IMR-90 (cell line): Measurements from ENCODE around the gene DLGAP3. TPM values are rescaled to one million over a fixed set of nuclear protein-coding genes. Genes with fewer than 3 reads are reported as not detected.

Source experiments
- ATAC-seq: fragments of 200-7000 bp; cut with Tn5 transposase; 2 replicates; pipeline ENCODE4 v1.9.1; 2020; ENCODE audit warnings: low read depth, mild to moderate bottlenecking, moderate library complexity
- BruUV-seq: library from RNA; stranded (reverse); fragments of 400-500 nt; replicated peaks from 2 replicates; lab custom pipeline; 2021; lab: Mats Ljungman, UMichigan
- CTCF ChIA-PET: fragments of 300-600 bp; formaldehyde crosslinking; extraction: SDS; loops from one replicate; lab custom pipeline; 2021; ENCODE audit warnings: antibody characterized with exemption; lab: Yijun Ruan, JAX
- POLR2A ChIA-PET: fragments of 300-600 bp; sonication (Branson Sonifier 250); formaldehyde crosslinking; loops from one replicate; lab custom pipeline; 2022; ENCODE audit warnings: antibody characterized with exemption; ENCODE audit not compliant: unreplicated experiment; lab: Charles Lee
- DNase-seq: peaks from one replicate; pipeline ENCODE4 v3.0.0; 2013
- H2AFZ ChIP-seq: replicated peaks from 2 replicates; pipeline ENCODE3; 2013; ENCODE audit warnings: low read length, mild to moderate bottlenecking; ENCODE audit not compliant: poor library complexity
- H2AK5ac ChIP-seq: 2 replicates; pipeline ENCODE4 v1.6.1; 2013; ENCODE audit warnings: low read depth, low read length, inconsistent platforms
- H2AK9ac ChIP-seq: replicated peaks from 2 replicates; pipeline ENCODE3; 2013; ENCODE audit warnings: mild to moderate bottlenecking, low read depth, low read length, moderate library complexity; ENCODE audit not compliant: poor library complexity
- H2BK120ac ChIP-seq: 2 replicates; pipeline ENCODE4 v1.6.1; 2013; ENCODE audit warnings: low read depth, low read length, inconsistent platforms
- H2BK15ac ChIP-seq: 3 replicates; pipeline ENCODE4 v1.6.1; 2013; ENCODE audit warnings: low read depth, low read length, inconsistent platforms
- H2BK20ac ChIP-seq: 2 replicates; pipeline ENCODE4 v1.6.1; 2013; ENCODE audit warnings: low read depth, mild to moderate bottlenecking, inconsistent platforms, low read length, moderate library complexity
- H2BK5ac ChIP-seq: 2 replicates; pipeline ENCODE4 v1.6.1; 2013; ENCODE audit warnings: mild to moderate bottlenecking, low read depth, low read length, inconsistent platforms; ENCODE audit not compliant: poor library complexity, severe bottlenecking
- H3K14ac ChIP-seq: replicated peaks from 2 replicates; pipeline ENCODE4 v1.6.1; 2013; ENCODE audit warnings: low read depth, low read length, inconsistent platforms
- H3K18ac ChIP-seq: 2 replicates; pipeline ENCODE4 v1.6.1; 2013; ENCODE audit warnings: low read depth, low read length, control low read depth
- H3K23ac ChIP-seq: 2 replicates; pipeline ENCODE4 v1.6.1; 2013; ENCODE audit warnings: low read depth, low read length, inconsistent platforms
- H3K27ac ChIP-seq: 2 replicates; pipeline ENCODE4 v1.5.1; 2013; ENCODE audit warnings: mild to moderate bottlenecking, control low read depth, low read length; ENCODE audit not compliant: insufficient read depth
- H3K27me3 ChIP-seq: 2 replicates; pipeline ENCODE4 v1.6.1; 2013; ENCODE audit warnings: low read length; ENCODE audit not compliant: control insufficient read depth, insufficient read depth
- H3K36me3 ChIP-seq: 2 replicates; pipeline ENCODE4 v1.6.1; 2013; ENCODE audit warnings: low read length, mixed read lengths; ENCODE audit not compliant: control insufficient read depth, insufficient read depth
- H3K4ac ChIP-seq: 2 replicates; pipeline ENCODE4 v1.6.1; 2013; ENCODE audit warnings: low read depth, low read length, inconsistent platforms
- H3K4me1 ChIP-seq: 2 replicates; pipeline ENCODE4 v1.6.1; 2013; ENCODE audit warnings: low read length, mixed read lengths; ENCODE audit not compliant: control insufficient read depth, insufficient read depth
- H3K4me2 ChIP-seq: 2 replicates; pipeline ENCODE4 v1.6.1; 2013; ENCODE audit warnings: low read depth, mild to moderate bottlenecking, control low read depth, low read length, moderate library complexity
- H3K4me3 ChIP-seq: 2 replicates; pipeline ENCODE4 v1.5.1; 2013; ENCODE audit warnings: low read depth, mild to moderate bottlenecking, control low read depth, low read length, moderate library complexity; ENCODE audit not compliant: insufficient read depth
- H3K56ac ChIP-seq: 2 replicates; pipeline ENCODE4 v1.6.1; 2013; ENCODE audit warnings: low read length, inconsistent platforms; ENCODE audit not compliant: insufficient read depth; ENCODE audit errors: extremely low read depth
- H3K79me1 ChIP-seq, 2 experiments: 2 replicates each; pipeline ENCODE4 v1.6.1; 2013; ENCODE audit warnings: low read length in 2 of 2, inconsistent platforms in 1 of 2, low read depth in 1 of 2
- H3K9ac ChIP-seq: 2 replicates; pipeline ENCODE4 v1.6.1; 2013; ENCODE audit warnings: low read depth, low read length, control low read depth
- H3K9me1 ChIP-seq: 2 replicates; pipeline ENCODE4 v1.6.1; 2013; ENCODE audit warnings: low read length, inconsistent platforms; ENCODE audit not compliant: insufficient read depth
- H3K9me3 ChIP-seq: 2 replicates; pipeline ENCODE4 v1.6.1; 2013; ENCODE audit warnings: low read length; ENCODE audit not compliant: control insufficient read depth, insufficient read depth
- H4K20me1 ChIP-seq: 2 replicates; pipeline ENCODE4 v1.6.1; 2013; ENCODE audit warnings: low read length, inconsistent platforms; ENCODE audit not compliant: insufficient read depth
- H4K5ac ChIP-seq: 2 replicates; pipeline ENCODE4 v1.6.1; 2013; ENCODE audit warnings: mild to moderate bottlenecking, low read depth, low read length, control low read depth
- H4K8ac ChIP-seq, 2 experiments: 2 replicates each; pipeline ENCODE4 v1.6.1; 2013; ENCODE audit warnings: low read depth in 2 of 2, low read length in 2 of 2, control low read depth in 1 of 2, inconsistent platforms in 1 of 2
- H4K91ac ChIP-seq: 2 replicates; pipeline ENCODE4 v1.6.1; 2013; ENCODE audit warnings: low read depth, low read length, inconsistent platforms; ENCODE audit not compliant: insufficient read depth
- BHLHE40 ChIP-seq: fragments of 150-350 bp; IDR thresholded peaks from 2 replicates; pipeline ENCODE4 v1.6.1; 2016; ENCODE audit warnings: mild to moderate bottlenecking, low read depth, low read length
- FOS ChIP-seq: fragments of 150-350 bp; IDR thresholded peaks from 2 replicates; pipeline ENCODE4 v1.6.1; 2016; ENCODE audit warnings: low read depth, low read length
- MXI1 ChIP-seq: IDR thresholded peaks from 2 replicates; pipeline ENCODE4 v1.6.1; 2012; ENCODE audit warnings: low read depth, mild to moderate bottlenecking, low read length, moderate library complexity, borderline replicate concordance
- RFX5 ChIP-seq: IDR thresholded peaks from 2 replicates; pipeline ENCODE4 v1.8.0; 2012; ENCODE audit warnings: low read depth, mild to moderate bottlenecking, low read length, moderate library complexity
- SMC3 ChIP-seq: fragments of 150-350 bp; IDR thresholded peaks from 2 replicates; pipeline ENCODE4 v1.6.1; 2016; ENCODE audit warnings: low read depth, mild to moderate bottlenecking, antibody characterized with exemption, low read length, moderate library complexity
- WGBS, 2 experiments: methylation state at CpG; one replicate each; pipeline versions ENCODE4 v1.1.5 to v1.1.7; 2013; ENCODE audit warnings: missing lambda C conversion rate in 2 of 2; ENCODE audit not compliant: insufficient read length in 1 of 2; ENCODE audit errors: extremely low coverage in 2 of 2; 5-methylcytosine and 5-hydroxymethylcytosine counted together
- dilution Hi-C: fragments of 300-500 bp; cut with HindIII; formaldehyde crosslinking; loops from one replicate; pipeline ENCODE4 v1.14.3; 2018; ENCODE audit warnings: low sequenced_read_pairs; ENCODE audit not compliant: unreplicated experiment
- in situ Hi-C: fragments of 300-500 bp; cut with MboI; formaldehyde crosslinking; loops from 3 replicates; pipeline ENCODE4 v1.14.3; 2019; ENCODE audit warnings: low sequenced_read_pairs, inconsistent platforms, mixed read lengths
- intact Hi-C: fragments of 100-400 bp; cut with micrococcal nuclease; formaldehyde crosslinking; loops from 2 replicates; pipeline ENCODE4 v1.10.0; 2022
- polyA plus RNA-seq, 3 experiments: library from polyadenylated mRNA; depleted of rRNA; stranded (reverse); fragments of >200 nt; gene quantifications; 2 replicates each; pipeline ENCODE4 v1.2.3, GENCODE V29; 2012; ENCODE audit warnings: low replicate concordance in 1 of 3
- total RNA-seq: library from RNA; depleted of rRNA; stranded (reverse); fragments of >200 nt; gene quantifications from 2 replicates; pipeline ENCODE4 v1.2.3, GENCODE V29; 2012
- TF ChIP-seq, protein P1 (sequence below): conservative IDR thresholded peaks from 2 replicates; pipeline ENCODE4 v1.5.1; 2012; ENCODE audit warnings: mild to moderate bottlenecking, low read depth, low read length, improper control_type of control experiment

The DLGAP3 gene
- total and polyA plus RNA-seq, 2 of the 4 experiments (the other 2 are of a cell fraction), result 0.02 TPM; not detected in 1

DNA sequence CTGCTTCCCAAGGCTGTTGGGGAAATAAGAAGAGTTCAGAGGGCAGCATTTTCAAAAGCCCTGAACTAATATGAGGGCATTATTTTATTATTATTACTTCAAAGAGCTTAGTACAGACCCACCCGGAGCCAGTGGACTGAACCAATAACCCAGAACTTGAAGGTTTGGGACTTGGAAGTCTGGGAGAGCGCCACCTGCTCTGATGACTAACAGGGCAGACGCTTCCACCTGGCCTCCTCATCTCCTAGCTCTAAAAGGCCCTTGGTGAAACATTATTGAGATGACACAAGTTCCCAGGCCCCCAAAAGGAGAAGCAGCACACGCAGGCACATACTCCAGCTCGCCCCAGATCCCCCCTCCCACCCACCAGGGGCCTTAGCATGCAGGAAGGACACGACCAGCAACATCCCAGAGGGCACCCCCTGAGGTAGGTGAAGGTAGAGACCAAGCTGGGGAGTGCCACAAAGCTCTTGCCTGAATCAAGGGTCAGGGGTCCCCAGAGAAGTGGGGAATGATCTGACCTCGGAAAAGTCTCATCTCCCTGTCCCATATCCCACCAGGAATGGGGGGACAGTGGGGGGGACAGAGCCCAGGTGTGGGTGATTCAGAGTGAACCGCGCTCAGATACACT lies 1.3 kb downstream of the DLGAP3 start:
- H2AK5ac ChIP-seq, result no peak overlapping the region
- no peak overlapping the region for H2BK120ac ChIP-seq
- BruUV-seq, result no TSS peak
- peaks cover 3% of the 10 kb centered on the region; the same call in 1 of the 2 replicates for H3K9me1 ChIP-seq
- no peak overlapping the region for H3K9ac ChIP-seq
- H3K27me3 ChIP-seq, result peaks cover 52% of the 10 kb centered on the region
- intact Hi-C loops (no loop called here), in situ Hi-C loops (no loop called here), dilution Hi-C loops (no loop called here)
- H3K9me3 ChIP-seq, result no peaks in the 10 kb centered on the region; the same call in 1 of the 2 replicates
- H2BK15ac ChIP-seq, result no peak overlapping the region
- no peak overlapping the region for H3K56ac ChIP-seq
- H2AFZ ChIP-seq, result no peak overlapping the region
- H3K36me3 ChIP-seq, result no peaks in the 10 kb centered on the region
- no peak overlapping the region for H2BK5ac ChIP-seq
- no peak overlapping the region for H2AK9ac ChIP-seq
- no peak for ATAC-seq
- H4K5ac ChIP-seq, result no peak overlapping the region
- no peak overlapping the region for H3K23ac ChIP-seq
- H3K18ac ChIP-seq, result no peak overlapping the region
- no peak overlapping the region for H3K4ac ChIP-seq
- H3K4me1 ChIP-seq, result peaks cover 3% of the 10 kb centered on the region; the same call in 1 of the 2 replicates
- no peak for TF ChIP-seq MXI1
- TF ChIP-seq SMC3, result no peak
- no peak for TF ChIP-seq FOS
- no peak for TF ChIP-seq RFX5
- TF ChIP-seq BHLHE40, result no peak
- TF ChIP-seq, protein P1, sequence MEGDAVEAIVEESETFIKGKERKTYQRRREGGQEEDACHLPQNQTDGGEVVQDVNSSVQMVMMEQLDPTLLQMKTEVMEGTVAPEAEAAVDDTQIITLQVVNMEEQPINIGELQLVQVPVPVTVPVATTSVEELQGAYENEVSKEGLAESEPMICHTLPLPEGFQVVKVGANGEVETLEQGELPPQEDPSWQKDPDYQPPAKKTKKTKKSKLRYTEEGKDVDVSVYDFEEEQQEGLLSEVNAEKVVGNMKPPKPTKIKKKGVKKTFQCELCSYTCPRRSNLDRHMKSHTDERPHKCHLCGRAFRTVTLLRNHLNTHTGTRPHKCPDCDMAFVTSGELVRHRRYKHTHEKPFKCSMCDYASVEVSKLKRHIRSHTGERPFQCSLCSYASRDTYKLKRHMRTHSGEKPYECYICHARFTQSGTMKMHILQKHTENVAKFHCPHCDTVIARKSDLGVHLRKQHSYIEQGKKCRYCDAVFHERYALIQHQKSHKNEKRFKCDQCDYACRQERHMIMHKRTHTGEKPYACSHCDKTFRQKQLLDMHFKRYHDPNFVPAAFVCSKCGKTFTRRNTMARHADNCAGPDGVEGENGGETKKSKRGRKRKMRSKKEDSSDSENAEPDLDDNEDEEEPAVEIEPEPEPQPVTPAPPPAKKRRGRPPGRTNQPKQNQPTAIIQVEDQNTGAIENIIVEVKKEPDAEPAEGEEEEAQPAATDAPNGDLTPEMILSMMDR, result no peak
- no peak overlapping the region for H4K8ac ChIP-seq
- no peak overlapping the region for H3K4me3 ChIP-seq
- H3K79me1 ChIP-seq, result no peaks in the 10 kb centered on the region
- ChIA-PET CTCF (no interaction called here), POLR2A (no interaction called here)
- no peak overlapping the region for H3K4me2 ChIP-seq
- H4K91ac ChIP-seq, result no peak overlapping the region
- peaks cover 3% of the 10 kb centered on the region; the same call in 1 of the 2 replicates for H4K20me1 ChIP-seq
- WGBS, 2 experiments, result no CpG with 5 or more reads among the region's 9 CpGs
- no peak for DNase-seq
- H3K27ac ChIP-seq, result no peak overlapping the region
- no peak overlapping the region for H2BK20ac ChIP-seq
- H3K14ac ChIP-seq, result no peak overlapping the region
